HG03060 (cell line): Measurements from ENCODE around the gene ABCB10.
"Not testable (repeated sequence)": the region's sequence is repeated elsewhere in the genome, so short reads cannot be mapped to it uniquely, and the experiment has no call there.

ENCODE experiments used
- ATAC-seq: cut with Tn5 transposase; IDR thresholded peaks from one replicate; pipeline ENCODE4 v1.9.1; 2021; ENCODE audit warnings: low read depth, moderate number of reproducible peaks; ENCODE audit not compliant: unreplicated experiment

ABCB10 gene

DNA sequence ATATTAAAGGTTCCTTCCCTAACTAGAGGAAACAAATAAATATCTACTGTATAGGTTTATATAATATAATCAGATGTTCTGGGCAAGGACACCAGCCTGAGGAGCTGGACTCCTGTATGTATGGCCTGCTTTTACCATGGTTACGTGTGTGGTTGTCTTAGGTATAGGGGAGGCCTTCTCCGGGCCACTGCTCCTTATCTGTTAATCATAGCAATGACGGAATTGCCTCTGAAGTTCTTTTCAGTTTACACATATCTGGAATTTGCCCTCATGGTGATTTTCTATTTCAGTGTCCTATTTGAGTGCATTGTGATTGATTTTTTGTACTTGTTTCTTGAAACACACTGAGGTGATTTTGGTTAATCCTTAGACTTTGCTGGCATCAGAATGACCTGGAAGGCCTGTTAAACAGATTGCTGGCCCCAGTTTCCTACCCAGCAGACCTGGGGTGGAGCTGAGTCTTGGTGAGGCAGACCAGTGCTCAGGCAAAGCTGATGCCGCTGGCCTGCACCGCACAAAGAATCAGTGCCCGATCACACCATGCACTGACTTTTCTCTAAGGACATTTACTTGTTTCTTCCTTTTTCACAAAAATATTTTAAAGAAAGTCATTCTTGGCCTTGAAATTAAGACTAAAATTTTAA lies 18.5 kb downstream of the ABCB10 start:
- no peak for ATAC-seq

DNA sequence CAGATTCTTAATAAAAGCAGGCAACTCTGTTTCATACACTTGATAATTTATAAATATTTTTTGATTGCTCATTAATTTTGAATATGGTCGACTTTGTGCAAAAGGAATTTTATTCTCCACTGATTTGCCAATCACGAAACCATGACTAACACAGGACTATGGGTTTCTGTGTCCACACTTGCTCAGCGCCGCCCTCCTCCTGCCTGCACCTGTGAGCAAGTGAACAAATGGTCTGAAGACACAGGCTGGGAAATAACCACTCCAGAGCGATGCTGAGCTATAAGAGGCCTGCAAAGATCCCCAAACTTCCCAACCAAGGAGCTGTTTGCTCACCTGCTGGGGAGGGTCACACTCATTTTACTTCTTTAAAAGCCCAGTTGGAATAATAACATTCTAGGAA lies 19.6 kb downstream of the ABCB10 start:
- ATAC-seq, result no peak

DNA sequence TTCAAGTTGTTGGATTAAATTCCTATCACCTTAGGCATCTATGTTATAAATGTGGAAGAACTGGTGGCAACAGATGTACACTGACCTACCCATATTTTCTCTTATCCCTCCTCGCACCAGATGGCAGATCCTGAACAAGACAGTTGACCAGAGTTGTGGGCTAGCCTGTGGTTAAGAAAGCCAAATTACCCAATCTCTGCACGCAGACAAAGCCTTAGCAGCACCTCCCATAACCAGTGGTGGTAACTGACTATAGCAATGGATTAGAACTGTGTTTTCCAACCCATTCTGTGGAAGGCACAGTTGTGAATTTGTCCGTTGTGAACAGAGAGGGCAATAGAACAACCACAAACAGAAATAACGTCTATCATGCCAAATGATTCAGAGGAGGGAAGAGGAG lies 20.6 kb downstream of the ABCB10 start:
- ATAC-seq, result no peak

DNA sequence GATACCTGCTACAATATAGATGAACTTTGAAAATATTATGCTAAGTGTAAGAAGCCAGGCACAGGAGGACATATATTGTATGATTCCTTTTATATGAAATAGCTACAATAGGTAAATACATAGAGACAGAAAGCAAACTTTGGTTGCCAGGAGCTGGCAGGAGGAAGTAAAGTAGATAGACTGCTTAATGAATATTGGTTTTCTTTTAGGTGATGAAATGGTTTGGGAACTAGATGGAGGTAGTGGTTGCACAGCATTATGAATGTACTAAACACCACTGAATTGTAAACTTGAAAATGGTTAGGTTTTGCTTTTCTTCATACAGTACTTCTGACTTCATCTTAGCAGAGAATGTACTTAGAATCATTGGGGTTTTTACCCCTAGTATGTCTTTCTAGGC lies 21.5 kb downstream of the ABCB10 start:
- no peak for ATAC-seq

DNA sequence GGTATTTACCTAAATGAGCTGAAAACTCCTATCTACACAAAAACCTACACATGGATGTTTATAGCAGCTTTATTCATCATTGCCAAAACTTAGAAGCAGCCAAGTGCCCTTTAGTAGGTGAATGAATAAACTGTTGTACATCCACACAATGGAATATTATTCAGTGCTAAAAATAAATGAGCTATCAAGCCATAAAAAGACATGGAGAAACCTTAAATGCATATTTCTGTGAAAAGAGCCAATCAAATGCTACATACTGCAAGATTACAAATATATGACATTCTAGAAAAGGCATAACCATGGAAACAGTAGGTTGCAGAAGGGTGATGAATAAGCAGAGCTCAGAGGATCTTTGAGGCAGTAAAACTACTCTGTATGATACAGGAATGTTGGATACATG lies 23.3 kb downstream of the ABCB10 start:
- no peak for ATAC-seq

DNA sequence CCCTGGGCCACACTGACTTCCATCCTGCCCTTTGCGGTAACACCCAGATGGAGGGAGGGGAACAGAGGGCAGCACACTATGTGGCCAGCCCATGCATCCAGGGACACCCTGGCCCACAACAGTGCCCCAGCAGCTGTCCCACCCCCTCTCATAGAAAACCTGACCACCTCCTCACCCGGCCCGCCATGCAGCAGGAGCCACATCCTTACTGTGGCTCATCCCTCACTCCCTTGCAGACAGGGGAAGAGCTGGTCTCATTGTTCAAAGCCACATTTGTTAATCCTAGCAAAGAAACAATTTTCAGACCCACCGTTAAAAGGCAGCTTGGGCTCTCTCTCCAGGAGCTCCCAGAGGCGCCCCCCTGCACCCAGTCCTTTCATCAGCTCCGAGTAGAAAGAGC lies 27.2 kb downstream of the ABCB10 start:
- ATAC-seq, result no peak

DNA sequence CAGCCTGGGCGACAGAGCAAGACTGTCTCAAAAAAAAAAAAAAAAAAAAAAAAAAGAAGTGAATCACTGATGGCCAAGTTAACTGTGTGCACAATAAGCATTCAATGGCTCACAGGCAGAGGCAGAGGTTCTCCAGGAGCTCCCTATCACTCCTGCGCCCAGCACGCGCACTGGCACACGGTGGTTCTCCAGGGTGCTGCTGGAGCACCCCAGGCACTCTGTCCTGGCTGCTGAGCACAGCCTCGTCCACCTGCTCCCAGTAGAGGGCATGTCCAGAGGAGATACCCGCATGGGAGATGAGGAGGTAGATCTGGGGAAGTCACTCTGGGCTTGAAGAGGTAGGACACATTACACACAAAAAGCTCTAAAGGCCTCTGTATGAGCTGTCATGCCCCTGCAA lies 28.9 kb downstream of the ABCB10 start:
- ATAC-seq, result no peak

DNA sequence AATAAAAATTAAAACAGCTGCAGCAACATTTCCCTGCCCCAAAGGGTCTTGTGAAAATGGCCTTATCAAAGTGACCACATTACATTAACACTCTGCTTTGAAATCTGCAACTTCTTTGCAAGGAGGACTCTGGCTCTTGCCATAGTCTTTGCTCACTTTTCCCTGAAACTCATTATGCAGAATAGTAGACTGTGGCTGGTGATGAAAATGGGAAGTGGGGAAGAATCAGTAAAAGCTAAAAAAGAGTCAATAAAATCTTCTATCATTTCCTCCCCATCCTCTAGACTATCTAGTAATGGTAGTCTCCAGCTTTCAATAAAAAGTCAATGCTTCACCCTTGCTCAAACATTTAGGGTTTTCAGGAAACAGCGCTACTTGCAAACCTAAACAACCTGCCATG lies 31.8 kb downstream of the ABCB10 start:
- ATAC-seq, result no peak

DNA sequence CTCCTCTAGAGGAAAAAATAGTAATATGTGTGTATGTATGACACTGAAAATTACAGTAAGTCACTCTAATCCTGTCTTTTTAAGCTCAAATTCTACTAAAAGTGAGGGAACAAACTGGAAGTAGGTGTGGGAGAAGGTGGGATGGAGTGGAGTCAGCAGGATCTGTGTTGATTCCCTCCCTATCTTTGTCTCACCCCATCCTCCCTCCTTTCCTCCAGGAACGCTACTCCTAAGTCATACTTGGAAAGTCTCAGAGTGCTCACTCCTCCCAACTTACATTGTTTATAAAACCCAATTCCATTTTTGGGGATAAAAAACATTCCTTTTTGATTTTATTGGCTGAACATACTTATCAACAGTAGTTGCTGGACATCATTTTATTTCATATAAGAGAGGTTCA lies 35.5 kb downstream of the ABCB10 start:
- no peak for ATAC-seq

DNA sequence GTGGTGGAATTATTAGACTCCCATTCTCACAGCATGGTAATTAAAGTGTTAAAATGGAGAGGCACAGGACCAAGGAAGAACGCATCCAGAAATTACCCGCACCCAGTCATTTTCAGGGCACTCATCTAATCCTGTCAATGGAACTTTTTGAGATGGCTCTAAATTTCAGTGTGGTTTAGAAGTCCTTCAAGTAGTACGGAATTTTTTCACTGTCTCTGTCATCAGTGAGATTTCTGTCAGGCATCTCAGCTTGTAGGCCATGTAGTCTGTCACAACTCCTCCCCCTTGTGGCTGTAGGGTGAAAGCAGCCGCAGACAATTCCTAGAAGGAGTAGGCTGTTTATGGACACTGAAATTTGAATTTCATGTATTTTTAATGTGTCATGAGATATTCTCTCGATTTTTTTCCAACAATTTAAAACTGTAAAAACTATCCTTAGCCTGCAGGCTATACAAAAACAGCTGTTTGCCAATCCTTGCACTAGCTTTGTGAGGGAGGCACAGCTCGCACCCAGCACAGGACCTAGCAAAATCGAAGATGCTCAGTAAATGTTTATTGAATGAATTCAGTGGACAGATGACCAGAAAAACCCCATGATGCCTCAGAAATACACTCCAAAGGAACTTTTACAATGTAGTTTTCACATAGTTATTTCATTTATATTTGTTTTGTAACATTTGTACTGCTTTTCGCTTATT lies 43.8 kb downstream of the ABCB10 start:
- ATAC-seq, result no peak

DNA sequence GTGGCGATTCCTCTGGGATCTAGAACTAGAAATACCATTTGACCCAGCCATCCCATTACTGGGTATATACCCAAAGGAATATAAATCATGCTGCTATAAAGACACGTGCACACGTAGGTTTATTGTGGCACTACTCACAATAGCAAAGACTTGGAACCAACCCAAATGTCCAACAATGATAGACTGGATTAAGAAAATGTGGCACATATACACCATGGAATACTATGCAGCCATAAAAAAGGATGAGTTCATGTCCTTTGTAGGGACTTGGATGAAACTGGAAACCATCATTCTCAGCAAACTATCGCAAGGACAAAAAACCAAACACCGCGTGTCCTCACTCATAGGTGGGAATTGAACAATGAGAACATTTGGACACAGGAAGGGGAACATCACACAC lies 46.9 kb downstream of the ABCB10 start:
- not testable (repeated sequence) for ATAC-seq

DNA sequence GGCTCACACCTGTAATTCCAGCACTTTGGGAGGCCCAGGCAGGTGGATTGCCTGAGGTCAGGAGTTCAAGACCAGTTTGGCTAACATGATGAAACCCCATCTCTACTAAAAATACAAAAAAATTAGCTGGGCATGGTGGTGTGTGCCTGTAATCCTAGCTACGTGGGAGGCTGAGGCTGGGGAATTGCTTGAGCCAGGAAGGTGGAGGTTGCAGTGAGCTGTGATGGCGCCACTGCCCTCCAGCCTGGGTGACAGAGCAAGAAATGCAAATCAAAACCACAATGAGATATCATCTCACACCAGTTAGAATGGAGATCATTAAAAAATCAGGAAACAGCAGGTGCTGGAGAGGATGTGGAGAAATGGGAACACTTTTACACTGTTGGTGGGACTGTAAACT lies 47.3 kb downstream of the ABCB10 start:
- not testable (repeated sequence) for ATAC-seq

DNA sequence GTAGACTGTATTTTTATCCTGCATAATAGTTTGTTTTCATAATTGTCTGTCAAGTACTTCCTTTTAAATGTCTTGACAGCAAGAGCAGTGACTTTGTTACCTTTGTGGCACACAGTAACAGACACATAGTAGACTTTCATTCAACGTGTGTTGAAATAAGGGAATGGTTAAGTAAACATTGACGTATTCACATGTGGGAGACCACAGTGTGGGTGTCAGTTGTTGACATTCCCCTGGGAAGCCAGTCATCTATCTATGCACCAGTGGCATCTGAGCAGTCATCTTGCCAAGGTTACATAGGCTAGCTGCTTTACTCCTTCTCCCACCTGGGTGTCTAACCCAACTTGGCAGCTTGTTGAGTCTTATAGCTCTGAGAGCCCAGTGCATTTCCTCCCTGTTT lies 48.9 kb downstream of the ABCB10 start:
- no peak for ATAC-seq

DNA sequence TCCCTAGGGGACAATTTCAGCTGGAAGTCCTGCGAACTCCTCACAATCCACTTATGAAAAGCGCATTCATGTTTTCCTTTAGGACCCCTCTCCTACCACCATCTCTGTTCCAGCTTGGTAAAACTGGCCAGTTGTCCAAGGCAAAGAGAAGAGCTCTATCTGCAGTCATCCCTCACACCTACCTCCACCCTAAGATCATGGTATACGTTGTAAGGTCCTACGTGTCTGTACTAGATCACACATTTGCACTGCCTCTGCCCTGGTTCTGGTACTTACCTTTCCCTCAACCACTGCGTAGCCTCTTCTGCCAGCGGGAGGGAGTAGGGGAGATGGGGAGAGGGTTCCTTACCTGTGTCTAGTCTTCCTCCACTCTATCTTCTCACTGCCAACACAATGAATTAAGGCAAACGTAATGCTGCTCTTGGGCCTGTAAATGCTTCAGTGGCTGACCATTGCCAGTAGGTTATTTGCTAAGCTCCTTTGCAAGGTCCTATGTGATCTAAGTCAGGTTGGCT lies 49.6 kb downstream of the ABCB10 start:
- no peak for ATAC-seq

DNA sequence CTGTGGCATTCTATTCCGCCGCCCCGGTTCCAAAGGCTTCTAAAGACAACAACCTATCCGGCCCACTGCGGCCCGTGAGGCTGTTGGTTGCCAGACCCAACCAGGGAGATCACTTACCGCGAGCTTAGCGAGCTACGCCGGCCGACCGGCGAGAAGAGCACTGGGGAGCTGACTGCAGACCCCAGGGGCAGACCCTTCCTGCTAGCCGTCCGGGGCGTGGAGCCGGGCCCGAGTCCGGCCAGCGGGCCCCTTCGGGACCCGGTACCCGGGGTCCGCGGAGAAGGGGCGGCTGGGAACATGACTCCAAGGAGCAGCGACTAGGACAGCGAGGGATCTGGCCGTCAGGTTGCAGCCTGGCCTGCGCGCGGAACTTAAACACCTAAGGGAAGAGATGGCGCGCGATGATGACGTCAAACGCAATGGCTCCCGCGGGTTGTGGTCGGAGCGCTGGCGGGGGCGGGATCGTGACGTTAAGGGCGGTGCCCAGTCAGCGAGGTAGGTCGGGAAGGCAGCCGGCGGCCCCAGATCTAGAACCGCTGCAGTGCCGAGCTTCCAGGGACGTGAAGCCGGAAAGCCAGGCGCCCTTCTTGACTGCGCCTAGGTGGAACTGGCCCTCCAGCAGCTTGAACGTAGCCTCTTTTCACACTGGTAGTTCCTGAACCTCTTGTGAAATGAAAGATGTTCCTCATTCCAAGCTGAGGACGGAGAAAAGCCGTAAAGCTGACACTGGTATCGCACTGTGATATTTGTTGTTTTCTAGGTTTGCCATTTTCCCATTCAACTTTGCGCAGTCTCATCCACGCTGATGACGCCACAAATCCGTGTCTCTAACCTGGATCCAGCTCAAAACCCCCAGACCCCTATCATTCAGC lies 50.3 kb downstream of the ABCB10 start, which contains the start of gene NUP133:
Gene NUP133 (minus strand): TSS at position 391 of the 872 bp plus-strand sequence. CDS start 92 bp downstream, at position 299.
- ATAC-seq, result peak; percentile 88

DNA sequence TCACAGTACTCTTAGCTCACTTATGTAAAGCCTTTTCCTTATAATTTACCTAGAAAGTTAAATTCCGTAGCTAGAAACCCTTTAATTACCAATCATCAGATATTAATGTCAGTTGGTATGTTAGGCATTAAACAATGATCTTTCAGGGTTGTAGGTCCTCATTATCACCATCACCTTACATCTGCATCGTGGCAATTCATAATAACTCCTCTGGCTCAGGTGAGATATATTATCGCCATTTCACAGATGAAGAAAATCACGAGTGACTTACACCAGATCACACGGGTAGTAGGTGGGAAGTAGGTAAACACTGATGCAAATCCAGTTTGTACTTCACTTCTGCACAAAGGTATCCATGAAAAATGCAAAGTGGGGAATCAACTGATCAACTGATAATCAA lies 51.0 kb downstream of the ABCB10 start:
- ATAC-seq, result no peak

DNA sequence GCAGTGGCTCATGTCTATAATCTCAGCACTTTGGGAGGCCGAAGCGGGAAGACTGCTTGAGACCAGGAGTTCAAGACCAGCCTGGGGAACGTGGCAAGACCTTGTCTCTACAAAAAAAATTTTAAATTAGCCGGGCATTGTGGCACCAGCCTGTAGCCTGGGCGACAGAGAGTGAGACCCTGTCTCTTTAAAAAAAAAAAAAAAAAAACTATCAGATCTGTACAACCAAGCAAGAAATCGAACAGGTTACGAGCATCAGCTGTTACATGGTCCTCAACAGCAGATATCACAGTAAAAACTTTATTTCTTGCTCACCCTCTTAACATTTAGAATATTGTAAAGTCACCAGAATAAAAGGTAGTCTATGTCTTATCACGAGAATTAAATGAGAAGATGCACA lies 51.9 kb downstream of the ABCB10 start:
- ATAC-seq, result no peak

DNA sequence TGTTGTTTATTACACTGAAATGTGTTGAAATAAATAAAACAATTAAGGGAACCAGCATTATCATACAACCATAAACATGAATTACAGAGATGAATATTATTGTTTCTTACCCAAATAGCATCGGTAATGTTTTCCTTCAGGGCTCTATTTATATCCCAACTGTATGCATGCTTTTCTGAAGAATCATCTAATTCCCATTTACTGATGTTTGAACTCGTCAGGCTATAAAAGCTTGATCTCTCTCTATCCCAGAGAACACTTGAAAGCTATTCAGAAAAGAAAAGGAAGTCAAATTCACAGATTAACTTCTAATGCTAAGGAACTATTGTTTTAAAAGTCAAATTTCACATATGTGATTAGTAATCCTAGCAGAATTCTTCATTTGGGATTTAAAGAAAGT lies 62.7 kb downstream of the ABCB10 start:
- ATAC-seq, result no peak

DNA sequence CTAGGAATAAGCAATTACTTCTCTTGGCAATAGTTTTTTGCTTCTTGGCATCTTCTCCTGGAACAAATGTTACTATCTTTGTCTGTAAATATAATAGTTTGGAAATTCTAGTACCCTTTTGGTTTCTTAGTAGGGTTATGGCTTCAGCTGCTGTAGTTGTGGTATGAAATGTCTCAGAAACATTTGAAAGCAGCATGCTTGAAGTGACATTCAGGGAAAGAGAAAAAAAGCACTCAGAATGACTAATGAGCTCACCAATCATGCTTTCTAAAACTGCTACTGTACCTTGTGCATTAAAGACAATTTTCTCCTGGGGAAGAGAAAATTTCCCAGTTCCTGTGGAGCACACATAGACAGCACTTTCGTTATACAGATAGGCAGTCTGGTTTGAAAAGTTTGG lies 71.3 kb downstream of the ABCB10 start:
- ATAC-seq, result no peak

DNA sequence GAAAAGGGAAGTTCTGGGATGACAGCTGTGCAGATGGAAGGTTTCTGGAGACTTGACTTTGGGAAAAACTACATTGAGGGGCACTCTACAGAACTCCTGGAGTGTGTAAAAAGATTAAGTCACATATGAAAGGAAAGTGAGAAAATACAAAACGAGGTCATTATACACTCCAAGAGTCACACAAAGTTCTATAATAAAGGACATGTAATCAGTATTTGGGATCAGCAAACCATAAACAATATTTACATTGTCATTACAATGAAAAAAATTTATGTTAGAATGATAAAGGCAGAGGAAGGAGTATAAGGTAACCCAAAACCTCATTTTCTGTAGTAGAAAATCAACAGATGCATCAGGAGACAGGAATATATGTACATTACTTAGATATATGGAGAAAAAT lies 73.2 kb downstream of the ABCB10 start:
- no peak for ATAC-seq

DNA sequence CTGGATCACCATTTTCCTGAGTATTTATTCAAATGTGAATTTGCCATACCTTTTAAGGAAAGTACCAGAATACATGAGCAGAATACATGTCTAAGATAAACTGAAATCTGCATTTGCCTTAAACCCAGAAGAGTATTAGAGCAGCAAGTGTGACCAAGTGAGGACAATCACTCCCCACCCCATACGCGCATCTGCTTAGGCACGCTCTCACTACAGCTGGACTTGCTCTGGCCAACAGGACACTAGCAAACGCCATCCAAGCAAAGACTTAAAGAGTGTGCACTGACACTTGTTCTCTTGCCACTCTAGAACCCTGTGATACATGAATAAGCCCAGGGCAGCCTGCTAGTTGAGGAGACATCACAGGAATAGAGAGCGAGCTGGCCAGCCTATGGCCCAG lies 76.0 kb downstream of the ABCB10 start:
- ATAC-seq, result no peak
